CD4-positive, CD25-positive, alpha-beta regulatory T cell (primary cell): ENCODE measurements around the gene WDR26. TPM values are rescaled to one million over a fixed set of nuclear protein-coding genes. Genes with fewer than 3 reads are reported as not detected.

Source experiments
- ATAC-seq, 2 donors: fragments of 150-1000 bp; cut with Tn5 transposase; one replicate each; pipeline ENCODE4 v1.10.0; 2021; ENCODE audit warnings: low read depth in 2 of 2, moderate number of reproducible peaks in 2 of 2, moderate library complexity in 1 of 2
- DNase-seq, 3 donors: peaks; one replicate each; pipeline versions ENCODE4 v3.0.0 to v3.0.0-alpha.2; 2012 to 2022; ENCODE audit warnings: mixed read lengths in 1 of 3
- H3K27ac ChIP-seq: one replicate; pipeline ENCODE4 v1.7.0; 2013; ENCODE audit warnings: mild to moderate bottlenecking, low read length; ENCODE audit not compliant: insufficient read depth, poor library complexity, severe bottlenecking
- H3K27me3 ChIP-seq: one replicate; pipeline ENCODE4 v1.7.0; 2013; ENCODE audit warnings: low read length; ENCODE audit not compliant: control insufficient read depth, insufficient read depth
- H3K36me3 ChIP-seq: one replicate; pipeline ENCODE4 v1.7.0; 2013; ENCODE audit warnings: mild to moderate bottlenecking, low read length, moderate library complexity; ENCODE audit not compliant: control insufficient read depth, insufficient read depth
- H3K4me1 ChIP-seq: 2 replicates; pipeline ENCODE4 v1.7.0; 2013; ENCODE audit warnings: mild to moderate bottlenecking, low read length; ENCODE audit not compliant: insufficient read depth, control insufficient read depth, poor library complexity, severe bottlenecking
- H3K4me3 ChIP-seq: one replicate; pipeline ENCODE4 v1.7.0; 2013; ENCODE audit warnings: low read depth, mild to moderate bottlenecking, low read length, moderate library complexity
- H3K9me3 ChIP-seq, 2 experiments: 1 replicate in 1 of 2; 2 replicates in 1 of 2; pipeline ENCODE4 v1.7.0; 2013; ENCODE audit warnings: low read length in 2 of 2, mild to moderate bottlenecking in 1 of 2, moderate library complexity in 1 of 2; ENCODE audit not compliant: control insufficient read depth in 2 of 2
- H3K27ac Mint-ChIP-seq, 3 donors: one replicate each; pipeline ENCODE4 v1.8.0; 2020 to 2022; ENCODE audit warnings: mild to moderate bottlenecking in 3 of 3, mixed read lengths in 3 of 3, moderate library complexity in 2 of 3
- H3K27me3 Mint-ChIP-seq: one replicate; pipeline ENCODE4 v1.8.0; 2022; ENCODE audit warnings: mild to moderate bottlenecking, mixed read lengths
- H3K36me3 Mint-ChIP-seq: one replicate; pipeline ENCODE4 v1.8.0; 2020; ENCODE audit warnings: mixed read lengths
- H3K4me1 Mint-ChIP-seq, 4 donors: one replicate each; pipeline ENCODE4 v1.8.0; 2020 to 2022; ENCODE audit warnings: mixed read lengths in 4 of 4, mild to moderate bottlenecking in 1 of 4
- H3K4me3 Mint-ChIP-seq, 4 donors: one replicate each; pipeline ENCODE4 v1.8.0; 2020 to 2022; ENCODE audit warnings: mild to moderate bottlenecking in 4 of 4, mixed read lengths in 4 of 4, moderate library complexity in 3 of 4
- H3K9me3 Mint-ChIP-seq, 7 donors: one replicate each; pipeline ENCODE4 v1.8.0; 2020 to 2022; ENCODE audit warnings: mixed read lengths in 7 of 7, mild to moderate bottlenecking in 3 of 7, moderate library complexity in 2 of 7
- polyA plus RNA-seq, 4 donors: library from polyadenylated mRNA; unstranded; fragments of 300-500 nt; fragmentation: Illumina TruSeq; gene quantifications; one replicate each; pipeline ENCODE4 v1.2.3, GENCODE V29; 2021
- total RNA-seq: library from RNA; stranded (reverse); gene quantifications from one replicate; pipeline ENCODE4 v1.2.3, GENCODE V29; 2022

Gene WDR26
- total and polyA plus RNA-seq, 5 donors from 2014 or later: 2.6 to 209 (median 3.7) TPM

- Mint-ChIP-seq H3K27ac (peak overlapping the region in 2 of 3 donors; percentile 13 to 54), H3K9me3 (no peaks in the 10 kb centered on the region), H3K27me3 (no peaks in the 10 kb centered on the region), H3K4me1 (peaks cover 28 to 54% (median 33%) of the 10 kb centered on the region in 4 donors), H3K36me3 (peaks cover 28% of the 10 kb centered on the region), H3K4me3 (no peak overlapping the region)
- no peaks in the 10 kb centered on the region for H3K27me3 ChIP-seq
- H3K9me3 ChIP-seq: no peaks in the 10 kb centered on the region
- no peaks in the 10 kb centered on the region for H3K4me1 ChIP-seq
- H3K27ac ChIP-seq: no peak overlapping the region
- H3K36me3 ChIP-seq: peaks cover 88% of the 10 kb centered on the region
- no peak overlapping the region for H3K4me3 ChIP-seq
- DNase-seq (no peak), ATAC-seq (no peak)
Measured at GRCh38 chr1:224407571-224408293, 26.9 kb downstream of the WDR26 start.

- no peak overlapping the region for H3K4me3 ChIP-seq
- no peak overlapping the region for H3K27ac ChIP-seq
- no peak for DNase-seq
- H3K36me3 ChIP-seq: peaks cover 87% of the 10 kb centered on the region
- H3K4me3 Mint-ChIP-seq: no peak overlapping the region
- H3K9me3 ChIP-seq: no peaks in the 10 kb centered on the region
- peaks cover 4% of the 10 kb centered on the region for H3K4me1 ChIP-seq
- no peaks in the 10 kb centered on the region for H3K27me3 Mint-ChIP-seq
- H3K4me1 Mint-ChIP-seq: peaks cover 26 to 55% (median 34%) of the 10 kb centered on the region in 4 donors
- no peaks in the 10 kb centered on the region for H3K27me3 ChIP-seq
- H3K9me3 Mint-ChIP-seq: no peaks in the 10 kb centered on the region
- no peak for ATAC-seq
- peaks cover 28% of the 10 kb centered on the region for H3K36me3 Mint-ChIP-seq
- peak overlapping the region in 1 of 3 donors; percentile 90 for H3K27ac Mint-ChIP-seq
Measured at GRCh38 chr1:224406216-224406615, 28.4 kb downstream of the WDR26 start.

- H3K27me3 Mint-ChIP-seq: no peaks in the 10 kb centered on the region
- H3K4me3 Mint-ChIP-seq: no peak overlapping the region
- peaks cover 24 to 51% (median 34%) of the 10 kb centered on the region in 4 donors for H3K4me1 Mint-ChIP-seq
- DNase-seq: no peak
- peaks cover 27% of the 10 kb centered on the region for H3K36me3 Mint-ChIP-seq
- ATAC-seq: no peak
- H3K27ac ChIP-seq: peak overlapping the region; percentile 14
- no peaks in the 10 kb centered on the region for H3K9me3 ChIP-seq
- H3K27ac Mint-ChIP-seq: peak overlapping the region in 1 of 3 donors; percentile 90
- H3K4me1 ChIP-seq: peaks cover 4% of the 10 kb centered on the region
- H3K4me3 ChIP-seq: no peak overlapping the region
- peaks cover 87% of the 10 kb centered on the region for H3K36me3 ChIP-seq
- no peaks in the 10 kb centered on the region for H3K9me3 Mint-ChIP-seq
- H3K27me3 ChIP-seq: no peaks in the 10 kb centered on the region
Measured at GRCh38 chr1:224405604-224405970, 29.0 kb downstream of the WDR26 start.

GRCh38 chr1:224404916-224405603 lies 29.5 kb downstream of the WDR26 start:
- Histone ChIP-seq H3K4me1 (peaks cover 4% of the 10 kb centered on the region), H3K27me3 (no peaks in the 10 kb centered on the region), H3K27ac (peak overlapping the region; percentile 14), H3K36me3 (peaks cover 86% of the 10 kb centered on the region), H3K9me3 (no peaks in the 10 kb centered on the region), H3K4me3 (no peak overlapping the region)
- DNase-seq (no peak), ATAC-seq (no peak)
- no peak overlapping the region for H3K4me3 Mint-ChIP-seq
- H3K36me3 Mint-ChIP-seq: peaks cover 27% of the 10 kb centered on the region
- no peak overlapping the region for H3K27ac Mint-ChIP-seq
- H3K9me3 Mint-ChIP-seq: no peaks in the 10 kb centered on the region
- no peaks in the 10 kb centered on the region for H3K27me3 Mint-ChIP-seq
- H3K4me1 Mint-ChIP-seq: peaks cover 24 to 51% (median 34%) of the 10 kb centered on the region in 4 donors

GRCh38 chr1:224402472-224403036 lies 32.0 kb downstream of the WDR26 start:
- Mint-ChIP-seq H3K4me3 (peak overlapping the region in 1 of 4 donors; percentile 32), H3K27ac (no peak overlapping the region), H3K9me3 (no peaks in the 10 kb centered on the region), H3K4me1 (peaks cover 15 to 55% (median 31%) of the 10 kb centered on the region in 4 donors), H3K36me3 (peaks cover 39% of the 10 kb centered on the region), H3K27me3 (no peaks in the 10 kb centered on the region)
- DNase-seq (no peak), ATAC-seq (no peak)
- no peak overlapping the region for H3K27ac ChIP-seq
- no peaks in the 10 kb centered on the region for H3K9me3 ChIP-seq
- no peak overlapping the region for H3K4me3 ChIP-seq
- H3K36me3 ChIP-seq: peaks cover 88% of the 10 kb centered on the region
- no peaks in the 10 kb centered on the region for H3K27me3 ChIP-seq
- peaks cover 4% of the 10 kb centered on the region for H3K4me1 ChIP-seq

DNA sequence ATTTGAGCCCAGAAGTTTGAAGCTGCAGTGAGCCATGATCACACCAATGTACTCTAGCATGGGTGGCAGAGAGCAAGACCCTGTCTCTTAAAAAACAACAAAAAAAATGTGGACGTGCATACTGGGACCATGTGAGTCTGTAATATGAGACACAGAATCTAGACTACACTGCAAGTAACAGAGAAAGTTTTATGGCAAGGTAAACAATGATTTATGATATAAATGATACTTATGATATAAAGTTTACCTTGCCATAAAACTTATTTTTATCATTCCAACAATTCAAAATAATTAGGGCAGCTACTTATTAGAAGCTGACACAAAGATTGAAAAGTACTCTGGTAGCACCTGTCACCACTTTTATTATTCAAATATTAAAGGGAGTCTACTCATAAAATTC lies 34.7 kb downstream of the WDR26 start:
- Mint-ChIP-seq H3K27ac (peak overlapping the region in 1 of 3 donors; percentile 42), H3K27me3 (no peaks in the 10 kb centered on the region), H3K4me3 (peak overlapping the region in 1 of 4 donors; percentile 52), H3K9me3 (no peaks in the 10 kb centered on the region), H3K36me3 (peaks cover 46% of the 10 kb centered on the region), H3K4me1 (peaks cover 11 to 37% (median 25%) of the 10 kb centered on the region in 4 donors)
- H3K9me3 ChIP-seq: no peaks in the 10 kb centered on the region
- DNase-seq (no peak), ATAC-seq (no peak)
- peaks cover 4% of the 10 kb centered on the region for H3K4me1 ChIP-seq
- peaks cover 89% of the 10 kb centered on the region for H3K36me3 ChIP-seq
- no peak overlapping the region for H3K4me3 ChIP-seq
- H3K27me3 ChIP-seq: no peaks in the 10 kb centered on the region
- H3K27ac ChIP-seq: no peak overlapping the region

- Mint-ChIP-seq H3K9me3 (no peaks in the 10 kb centered on the region), H3K36me3 (peaks cover 59% of the 10 kb centered on the region), H3K4me3 (no peak overlapping the region), H3K4me1 (peaks cover 5 to 17% (median 8%) of the 10 kb centered on the region in 4 donors), H3K27me3 (no peaks in the 10 kb centered on the region), H3K27ac (peak overlapping the region in 2 of 3 donors; percentile 47 to 67)
- DNase-seq (no peak), ATAC-seq (no peak)
- Histone ChIP-seq H3K27me3 (no peaks in the 10 kb centered on the region), H3K9me3 (no peaks in the 10 kb centered on the region), H3K27ac (no peak overlapping the region), H3K4me3 (no peak overlapping the region), H3K4me1 (peaks cover under 1% of the 10 kb centered on the region), H3K36me3 (peaks cover 91% of the 10 kb centered on the region)
Measured at GRCh38 chr1:224393294-224393693, 41.3 kb downstream of the WDR26 start.
